ENCODE measurements around the gene PARD3. TPM values are rescaled to one million over a fixed set of nuclear protein-coding genes. Genes with fewer than 3 reads are reported as not detected.

Gene PARD3
- total and polyA plus RNA-seq, 4 experiments from 2014 or later, result 0.13 to 0.25 TPM; not detected in 2

DNA sequence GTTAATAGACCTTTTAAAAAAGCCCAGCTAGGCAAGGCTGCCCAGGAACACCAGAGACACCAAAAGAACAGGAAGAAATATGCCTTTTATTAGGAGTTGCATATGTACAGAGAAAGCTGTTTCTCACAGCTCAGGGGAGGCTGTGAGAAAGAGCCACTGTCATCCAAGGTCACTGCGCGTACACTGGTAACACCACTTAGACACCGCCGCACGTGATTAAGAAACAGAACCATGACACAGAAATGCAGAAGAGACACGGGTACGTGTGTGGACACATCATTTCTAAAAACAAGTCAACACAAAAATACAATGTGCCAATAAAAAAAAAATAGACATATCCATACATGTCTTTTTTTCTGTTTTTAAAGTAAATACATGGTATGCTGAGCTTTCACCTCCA is 705.6 kb downstream of the PARD3 start:
- CTCF ChIA-PET (ENCODE audit: partially characterized antibody), result no interaction called here
- intact Hi-C loops (cut with micrococcal nuclease), result no loop called here
- no peaks in the 10 kb centered on the region for H3K9me3 ChIP-seq (ENCODE audit: control insufficient read depth in 1 of 2, low read length in 2 of 2)
- Mint-ChIP-seq H3K4me3 (no peak overlapping the region), H3K27ac (no peak overlapping the region), H3K27me3 (peaks cover 0 to 2% of the 10 kb centered on the region in 2 donors), H3K9me3 (peaks cover 0 to 4% (median 0%) of the 10 kb centered on the region in 8 donors), H3K4me1 (no peaks in the 10 kb centered on the region), H3K36me3 (no peaks in the 10 kb centered on the region)
- no peak overlapping the region for H3K27ac ChIP-seq (ENCODE audit: low read depth, low read length)
- no peaks in the 10 kb centered on the region for H3K27me3 ChIP-seq (ENCODE audit: insufficient read depth, low read length)
- H3K4me3 ChIP-seq (ENCODE audit: low read length in 2 of 2), result no peak overlapping the region
- no peaks in the 10 kb centered on the region for H3K36me3 ChIP-seq (ENCODE audit: insufficient read depth, low read length)
- no peak for DNase-seq
- no peaks in the 10 kb centered on the region for H3K4me1 ChIP-seq (ENCODE audit: insufficient read depth, low read length)
- POLR2A ChIA-PET (ENCODE audit: partially characterized antibody), result interaction anchor here (0.6 kb wide), 1 partner anchor 1906 kb away, joined by 4 read pairs; no protein-coding TSS in a partner anchor

DNA sequence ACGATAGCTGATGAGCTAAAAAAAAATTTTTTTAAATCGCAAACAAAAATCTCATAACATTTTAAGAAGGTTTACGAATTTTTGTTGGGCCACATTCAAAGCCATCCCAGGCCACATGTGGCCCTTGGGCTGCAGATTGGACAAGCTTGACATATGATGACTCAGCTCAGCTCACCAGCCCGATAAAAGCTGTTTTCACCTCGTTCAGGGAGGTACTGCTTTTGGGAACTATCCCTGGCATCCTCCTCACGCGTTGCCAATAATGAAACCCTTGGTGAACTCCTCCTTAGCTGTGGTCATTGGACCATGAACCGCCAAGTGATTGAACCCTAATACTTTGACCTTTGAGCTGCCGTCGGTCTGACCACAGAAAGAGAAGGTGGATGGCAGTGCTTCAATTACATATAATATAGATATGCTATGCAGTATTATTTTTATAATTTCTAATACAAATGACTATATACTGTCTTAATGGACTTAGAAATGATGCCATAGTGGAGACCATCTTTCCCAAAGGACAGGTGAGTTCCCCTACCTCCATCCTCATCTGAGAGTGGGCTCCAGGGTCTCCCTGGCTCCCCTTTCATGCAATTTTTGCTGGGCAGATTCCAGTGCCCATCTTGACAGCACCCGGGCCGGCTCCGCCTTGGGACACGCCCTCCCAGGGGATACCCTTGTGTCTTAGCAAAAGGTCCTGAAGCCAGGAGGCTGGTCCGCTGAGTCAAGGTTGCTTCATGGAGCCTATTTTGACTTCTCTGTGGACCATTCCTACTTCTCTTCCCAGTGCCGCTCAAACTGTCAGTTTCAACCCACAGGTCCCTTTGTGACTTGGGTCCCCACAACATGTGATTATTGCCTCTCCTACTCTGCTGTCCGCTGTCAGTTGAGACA is 707.2 kb downstream of the PARD3 start:
- no peak for DNase-seq
- no peaks in the 10 kb centered on the region for H3K27me3 ChIP-seq (ENCODE audit: insufficient read depth, low read length)
- Mint-ChIP-seq H3K4me1 (no peaks in the 10 kb centered on the region), H3K4me3 (no peak overlapping the region), H3K27me3 (peaks cover 0 to 2% of the 10 kb centered on the region in 2 donors), H3K27ac (no peak overlapping the region), H3K9me3 (peaks cover 0 to 5% (median 0%) of the 10 kb centered on the region in 8 donors), H3K36me3 (no peaks in the 10 kb centered on the region)
- no peaks in the 10 kb centered on the region for H3K36me3 ChIP-seq (ENCODE audit: insufficient read depth, low read length)
- H3K4me1 ChIP-seq (ENCODE audit: insufficient read depth, low read length), result no peaks in the 10 kb centered on the region
- no peak overlapping the region for H3K4me3 ChIP-seq (ENCODE audit: low read length in 2 of 2)
- no peaks in the 10 kb centered on the region for H3K9me3 ChIP-seq (ENCODE audit: control insufficient read depth in 1 of 2, low read length in 2 of 2)
- H3K27ac ChIP-seq (ENCODE audit: low read depth, low read length), result no peak overlapping the region
- POLR2A ChIA-PET (ENCODE audit: partially characterized antibody), result no interaction called here
- intact Hi-C loops (cut with micrococcal nuclease), result no loop called here
- CTCF ChIA-PET (ENCODE audit: partially characterized antibody), result no interaction called here

GRCh38 chr10:34106356-34106885 is 708.7 kb downstream of the PARD3 start:
- POLR2A ChIA-PET (ENCODE audit: partially characterized antibody), result no interaction called here
- CTCF ChIA-PET (ENCODE audit: partially characterized antibody), result no interaction called here
- intact Hi-C loops (cut with micrococcal nuclease), result no loop called here
- Mint-ChIP-seq H3K36me3 (no peaks in the 10 kb centered on the region), H3K27ac (no peak overlapping the region), H3K27me3 (peaks cover 3% of the 10 kb centered on the region in 2 donors), H3K4me3 (peak overlapping the region in 1 of 8 donors; percentile 24), H3K9me3 (peaks cover 0 to 5% (median 0%) of the 10 kb centered on the region in 8 donors), H3K4me1 (no peaks in the 10 kb centered on the region)
- no peaks in the 10 kb centered on the region for H3K4me1 ChIP-seq (ENCODE audit: insufficient read depth, low read length)
- DNase-seq, result no peak
- no peaks in the 10 kb centered on the region for H3K36me3 ChIP-seq (ENCODE audit: insufficient read depth, low read length)
- no peaks in the 10 kb centered on the region for H3K27me3 ChIP-seq (ENCODE audit: insufficient read depth, low read length)
- H3K9me3 ChIP-seq (ENCODE audit: control insufficient read depth in 1 of 2, low read length in 2 of 2), result no peaks in the 10 kb centered on the region
- no peak overlapping the region for H3K27ac ChIP-seq (ENCODE audit: low read depth, low read length)
- H3K4me3 ChIP-seq (ENCODE audit: low read length in 2 of 2), result no peak overlapping the region

DNA sequence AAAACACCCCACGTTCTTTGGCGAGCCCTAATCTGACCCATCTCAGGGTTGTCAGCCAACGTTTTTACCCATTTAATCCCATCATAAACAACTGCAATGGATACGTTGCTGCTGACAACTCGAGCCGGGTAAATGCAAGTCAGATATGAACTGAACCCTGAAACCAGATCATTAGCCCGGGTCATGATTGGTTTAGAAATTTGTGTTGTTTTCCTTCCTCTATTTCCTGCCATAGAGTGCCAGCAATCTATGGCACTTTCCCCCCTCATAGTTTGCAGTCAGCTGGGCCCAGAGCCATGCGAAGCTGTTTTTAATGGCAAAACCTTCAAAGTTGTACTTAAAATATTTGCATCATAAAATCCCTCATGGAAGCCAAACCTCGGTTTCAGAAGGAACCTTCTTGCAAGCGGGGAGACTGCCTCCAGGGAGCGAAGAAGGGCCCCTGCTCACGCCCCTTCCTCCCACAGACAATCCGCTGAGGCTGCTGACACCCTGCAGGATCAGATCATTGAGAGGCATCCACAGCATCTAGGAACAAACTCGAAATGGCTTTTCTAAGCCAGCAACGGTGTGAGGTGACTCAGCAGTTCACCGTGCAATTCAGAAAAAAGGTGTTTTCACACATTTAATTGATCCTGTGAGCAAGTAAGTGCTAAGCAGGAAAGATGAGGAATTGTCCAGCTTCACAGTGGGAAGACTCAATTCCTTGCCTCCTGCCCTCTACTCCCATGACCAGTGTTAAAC is 710.1 kb downstream of the PARD3 start:
- Histone ChIP-seq H3K36me3 (ENCODE audit: insufficient read depth, low read length) (no peaks in the 10 kb centered on the region), H3K4me1 (ENCODE audit: insufficient read depth, low read length) (no peaks in the 10 kb centered on the region), H3K27me3 (ENCODE audit: insufficient read depth, low read length) (no peaks in the 10 kb centered on the region), H3K9me3 (ENCODE audit: control insufficient read depth in 1 of 2, low read length in 2 of 2) (no peaks in the 10 kb centered on the region), H3K4me3 (ENCODE audit: low read length in 2 of 2) (no peak overlapping the region), H3K27ac (ENCODE audit: low read depth, low read length) (no peak overlapping the region)
- no peaks in the 10 kb centered on the region for H3K36me3 Mint-ChIP-seq
- intact Hi-C loops (cut with micrococcal nuclease), result no loop called here
- POLR2A ChIA-PET (ENCODE audit: partially characterized antibody), result no interaction called here
- H3K27ac Mint-ChIP-seq, result no peak overlapping the region
- H3K27me3 Mint-ChIP-seq, result peaks cover 3 to 4% of the 10 kb centered on the region in 2 donors
- H3K4me3 Mint-ChIP-seq, result no peak overlapping the region
- DNase-seq, result no peak
- H3K9me3 Mint-ChIP-seq, result peaks cover 0 to 5% (median 0%) of the 10 kb centered on the region in 8 donors
- H3K4me1 Mint-ChIP-seq, result no peaks in the 10 kb centered on the region
- CTCF ChIA-PET (ENCODE audit: partially characterized antibody), result no interaction called here

GRCh38 chr10:34102893-34103506 is 712.1 kb downstream of the PARD3 start:
- H3K4me1 Mint-ChIP-seq, result no peaks in the 10 kb centered on the region
- H3K27me3 ChIP-seq (ENCODE audit: insufficient read depth, low read length), result no peaks in the 10 kb centered on the region
- no peak overlapping the region for H3K27ac ChIP-seq (ENCODE audit: low read depth, low read length)
- no peak overlapping the region for H3K27ac Mint-ChIP-seq
- no peak overlapping the region for H3K4me3 ChIP-seq (ENCODE audit: low read length in 2 of 2)
- no peaks in the 10 kb centered on the region for H3K36me3 ChIP-seq (ENCODE audit: insufficient read depth, low read length)
- ChIA-PET CTCF (ENCODE audit: partially characterized antibody) (no interaction called here), POLR2A (ENCODE audit: partially characterized antibody) (no interaction called here)
- H3K4me1 ChIP-seq (ENCODE audit: insufficient read depth, low read length), result no peaks in the 10 kb centered on the region
- intact Hi-C loops (cut with micrococcal nuclease), result no loop called here
- H3K9me3 Mint-ChIP-seq, result peaks cover 0 to 8% (median 0%) of the 10 kb centered on the region in 8 donors
- no peak overlapping the region for H3K4me3 Mint-ChIP-seq
- peaks cover 3 to 4% of the 10 kb centered on the region in 2 donors for H3K27me3 Mint-ChIP-seq
- no peak for DNase-seq
- H3K36me3 Mint-ChIP-seq, result no peaks in the 10 kb centered on the region
- H3K9me3 ChIP-seq (ENCODE audit: control insufficient read depth in 1 of 2, low read length in 2 of 2), result no peaks in the 10 kb centered on the region

DNA sequence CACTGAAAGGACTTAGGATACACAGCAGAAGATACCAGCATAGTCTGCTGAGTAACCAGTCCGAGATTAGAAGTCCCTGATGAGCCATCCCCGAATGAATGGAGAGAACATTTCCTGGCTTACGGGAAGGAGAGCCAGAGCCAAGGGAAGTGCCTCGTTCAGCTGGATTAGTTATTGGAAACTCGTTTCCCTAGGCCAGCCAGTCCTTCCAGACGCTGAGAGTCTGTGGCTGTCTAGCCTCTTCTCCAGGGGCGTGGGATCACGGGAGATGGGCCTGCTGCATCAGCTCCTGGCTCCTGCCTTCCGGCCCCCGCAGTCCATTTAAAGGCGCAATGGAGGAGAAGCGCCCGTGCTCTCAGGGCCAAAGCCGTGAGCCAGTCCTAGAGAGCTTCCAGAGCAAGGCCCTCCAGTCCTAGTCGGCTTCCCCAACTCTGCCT is 712.8 kb downstream of the PARD3 start:
- CTCF ChIA-PET (ENCODE audit: partially characterized antibody), result no interaction called here
- Mint-ChIP-seq H3K9me3 (peaks cover 0 to 7% (median 0%) of the 10 kb centered on the region in 8 donors), H3K27ac (no peak overlapping the region), H3K36me3 (no peaks in the 10 kb centered on the region), H3K4me1 (no peaks in the 10 kb centered on the region), H3K27me3 (peaks cover 3 to 4% of the 10 kb centered on the region in 2 donors), H3K4me3 (no peak overlapping the region)
- intact Hi-C loops (cut with micrococcal nuclease), result no loop called here
- Histone ChIP-seq H3K36me3 (ENCODE audit: insufficient read depth, low read length) (no peaks in the 10 kb centered on the region), H3K4me3 (ENCODE audit: low read length in 2 of 2) (no peak overlapping the region), H3K9me3 (ENCODE audit: control insufficient read depth in 1 of 2, low read length in 2 of 2) (no peaks in the 10 kb centered on the region), H3K4me1 (ENCODE audit: insufficient read depth, low read length) (no peaks in the 10 kb centered on the region), H3K27me3 (ENCODE audit: insufficient read depth, low read length) (no peaks in the 10 kb centered on the region), H3K27ac (ENCODE audit: low read depth, low read length) (no peak overlapping the region)
- POLR2A ChIA-PET (ENCODE audit: partially characterized antibody), result no interaction called here
- DNase-seq, result no peak

- no peak for DNase-seq
- H3K9me3 ChIP-seq (ENCODE audit: control insufficient read depth in 1 of 2, low read length in 2 of 2), result no peaks in the 10 kb centered on the region
- CTCF ChIA-PET (ENCODE audit: partially characterized antibody), result no interaction called here
- POLR2A ChIA-PET (ENCODE audit: partially characterized antibody), result no interaction called here
- H3K4me3 Mint-ChIP-seq, result no peak overlapping the region
- H3K27me3 ChIP-seq (ENCODE audit: insufficient read depth, low read length), result no peaks in the 10 kb centered on the region
- H3K4me3 ChIP-seq (ENCODE audit: low read length in 2 of 2), result no peak overlapping the region
- no peaks in the 10 kb centered on the region for H3K4me1 Mint-ChIP-seq
- H3K27ac Mint-ChIP-seq, result no peak overlapping the region
- no peaks in the 10 kb centered on the region for H3K36me3 ChIP-seq (ENCODE audit: insufficient read depth, low read length)
- H3K36me3 Mint-ChIP-seq, result no peaks in the 10 kb centered on the region
- intact Hi-C loops (cut with micrococcal nuclease), result no loop called here
- peaks cover 0 to 6% (median under 1%) of the 10 kb centered on the region in 8 donors for H3K9me3 Mint-ChIP-seq
- no peaks in the 10 kb centered on the region for H3K4me1 ChIP-seq (ENCODE audit: insufficient read depth, low read length)
- peaks cover 3 to 4% of the 10 kb centered on the region in 2 donors for H3K27me3 Mint-ChIP-seq
- no peak overlapping the region for H3K27ac ChIP-seq (ENCODE audit: low read depth, low read length)
These were observed 714.1 kb downstream of the PARD3 start for GRCh38 chr10:34101001-34101400.

All from CD4-positive, alpha-beta memory T cell (primary cell).